OCI-LY3 (cell line): ENCODE data around the gene TMEM215.

ENCODE experiments used
- H2AFZ ChIP-seq: fragments of 200-600, 300-600 bp; shearing (Covaris generic); 2 replicates; pipeline ENCODE4 v1.6.0; 2014; ENCODE audit warnings: antibody characterized with exemption, low read depth, low read length
- H3K27ac ChIP-seq: fragments of 200-600, 300-600 bp; sonication (generic); 2 replicates; pipeline ENCODE4 v1.5.1; 2014; ENCODE audit warnings: mild to moderate bottlenecking, low read length, moderate library complexity, mixed read lengths
- H3K27me3 ChIP-seq: fragments of 200-600, 300-600 bp; sonication (generic); 2 replicates; pipeline ENCODE4 v1.6.1; 2014; ENCODE audit warnings: low read depth, low read length, mixed read lengths
- H3K36me3 ChIP-seq: fragments of 200-600, 300-600 bp; sonication (generic); replicated peaks from 2 replicates; pipeline ENCODE3; 2014; ENCODE audit warnings: low read depth, low read length, mixed read lengths
- H3K4me1 ChIP-seq: fragments of 300-600, 200-600 bp; sonication (generic); 2 replicates; pipeline ENCODE4 v1.6.1; 2014; ENCODE audit warnings: low read length, mixed read lengths
- H3K4me2 ChIP-seq: fragments of 200-600, 300-600 bp; sonication (generic); 2 replicates; pipeline ENCODE4 v1.6.1; 2014; ENCODE audit warnings: low read length, mixed read lengths
- H3K4me3 ChIP-seq: fragments of 300-600, 200-600 bp; sonication (generic); 2 replicates; pipeline ENCODE4 v1.5.1; 2014; ENCODE audit warnings: antibody characterized with exemption, mild to moderate bottlenecking, low read length, moderate library complexity
- H3K79me2 ChIP-seq: fragments of 300-600, 200-600 bp; shearing (Covaris generic); 2 replicates; pipeline ENCODE4 v1.6.1; 2014; ENCODE audit warnings: mild to moderate bottlenecking, low read length, mixed read lengths
- H3K9ac ChIP-seq: fragments of 300-600, 200-600 bp; shearing (Covaris generic); 2 replicates; pipeline ENCODE4 v1.6.0; 2014; ENCODE audit warnings: mild to moderate bottlenecking, low read length, moderate library complexity
- H3K9me3 ChIP-seq: fragments of 200-600, 300-600 bp; shearing (Covaris generic); 2 replicates; pipeline ENCODE4 v1.6.1; 2014; ENCODE audit warnings: low read length, mixed read lengths; ENCODE audit not compliant: insufficient read depth
- H4K20me1 ChIP-seq: fragments of 200-600, 300-600 bp; sonication (generic); 2 replicates; pipeline ENCODE4 v1.6.1; 2016; ENCODE audit warnings: low read length, mixed read lengths; ENCODE audit not compliant: insufficient read depth
- EZH2phosphoT487 ChIP-seq: fragments of 200-600 bp; shearing (Covaris generic); IDR thresholded peaks from 2 replicates; pipeline ENCODE4 v1.6.1; 2018; ENCODE audit warnings: antibody characterized with exemption, mixed run types, low read depth
- TF ChIP-seq, protein P1 (sequence below): fragments of 200-600, 300-600 bp; sonication (generic); IDR thresholded peaks from 2 replicates; pipeline ENCODE4 v1.5.1; 2014; ENCODE audit warnings: antibody characterized with exemption, low read length, low read depth

The TMEM215 gene, protein sequence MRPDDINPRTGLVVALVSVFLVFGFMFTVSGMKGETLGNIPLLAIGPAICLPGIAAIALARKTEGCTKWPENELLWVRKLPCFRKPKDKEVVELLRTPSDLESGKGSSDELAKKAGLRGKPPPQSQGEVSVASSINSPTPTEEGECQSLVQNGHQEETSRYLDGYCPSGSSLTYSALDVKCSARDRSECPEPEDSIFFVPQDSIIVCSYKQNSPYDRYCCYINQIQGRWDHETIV

DNA sequence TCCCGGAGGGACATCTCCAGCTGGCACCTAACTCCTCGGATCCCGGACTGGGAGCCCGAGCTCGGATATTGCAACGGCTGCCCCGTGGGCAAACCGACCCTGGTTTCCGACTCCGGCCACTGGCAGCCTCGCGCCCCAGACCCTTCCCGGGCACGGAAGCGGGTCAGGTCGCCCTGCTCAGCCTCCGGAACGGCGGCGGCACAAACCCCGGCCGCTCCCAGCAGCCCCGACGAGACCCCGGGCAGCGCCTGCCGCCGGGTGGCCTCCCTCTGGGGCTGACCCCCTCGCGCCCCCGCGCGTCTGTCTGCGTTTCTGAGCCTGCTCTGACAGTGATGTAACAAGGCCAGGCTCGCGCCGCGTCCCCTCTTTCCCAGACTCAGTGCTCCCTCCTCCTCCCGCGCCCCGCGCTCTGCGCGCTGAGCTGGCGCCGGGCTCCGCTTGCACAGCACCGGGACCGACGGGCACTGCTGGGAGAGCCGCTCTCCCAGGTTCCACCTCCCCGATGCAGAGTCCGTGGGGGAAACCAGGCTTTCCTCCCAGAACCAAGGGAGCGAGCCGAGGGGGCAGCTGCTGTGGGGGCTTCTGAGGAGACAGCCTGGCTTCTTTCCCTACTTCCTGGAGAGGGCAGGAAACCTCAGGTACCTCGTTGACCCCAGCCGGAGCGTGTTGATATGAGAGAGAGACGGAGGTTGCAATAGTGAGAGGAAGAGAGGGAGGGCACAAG lies at the start of gene TMEM215:
Gene TMEM215 (plus strand): TSS at position 373 of the 724 bp plus-strand sequence. CDS start 644 bp downstream, outside the sequence.
- peaks cover 47% of the 10 kb centered on the region for H3K27me3 ChIP-seq
- H3K79me2 ChIP-seq = no peaks in the 10 kb centered on the region
- no peak within 1 kb of the TSS for H3K4me2 ChIP-seq
- no peak within 1 kb of the TSS for H2AFZ ChIP-seq
- no peaks in the 10 kb centered on the region for H3K4me1 ChIP-seq
- no peak within 1 kb of the TSS for H3K4me3 ChIP-seq
- no peak within 1 kb of the TSS for H3K9ac ChIP-seq
- H3K36me3 ChIP-seq = no peaks in the 10 kb centered on the region
- TF ChIP-seq, protein P1, sequence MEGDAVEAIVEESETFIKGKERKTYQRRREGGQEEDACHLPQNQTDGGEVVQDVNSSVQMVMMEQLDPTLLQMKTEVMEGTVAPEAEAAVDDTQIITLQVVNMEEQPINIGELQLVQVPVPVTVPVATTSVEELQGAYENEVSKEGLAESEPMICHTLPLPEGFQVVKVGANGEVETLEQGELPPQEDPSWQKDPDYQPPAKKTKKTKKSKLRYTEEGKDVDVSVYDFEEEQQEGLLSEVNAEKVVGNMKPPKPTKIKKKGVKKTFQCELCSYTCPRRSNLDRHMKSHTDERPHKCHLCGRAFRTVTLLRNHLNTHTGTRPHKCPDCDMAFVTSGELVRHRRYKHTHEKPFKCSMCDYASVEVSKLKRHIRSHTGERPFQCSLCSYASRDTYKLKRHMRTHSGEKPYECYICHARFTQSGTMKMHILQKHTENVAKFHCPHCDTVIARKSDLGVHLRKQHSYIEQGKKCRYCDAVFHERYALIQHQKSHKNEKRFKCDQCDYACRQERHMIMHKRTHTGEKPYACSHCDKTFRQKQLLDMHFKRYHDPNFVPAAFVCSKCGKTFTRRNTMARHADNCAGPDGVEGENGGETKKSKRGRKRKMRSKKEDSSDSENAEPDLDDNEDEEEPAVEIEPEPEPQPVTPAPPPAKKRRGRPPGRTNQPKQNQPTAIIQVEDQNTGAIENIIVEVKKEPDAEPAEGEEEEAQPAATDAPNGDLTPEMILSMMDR = no peak
- TF ChIP-seq EZH2phosphoT487 = no peak
- no peaks in the 10 kb centered on the region for H3K9me3 ChIP-seq
- no peaks in the 10 kb centered on the region for H4K20me1 ChIP-seq
- H3K27ac ChIP-seq = no peak within 1 kb of the TSS

DNA sequence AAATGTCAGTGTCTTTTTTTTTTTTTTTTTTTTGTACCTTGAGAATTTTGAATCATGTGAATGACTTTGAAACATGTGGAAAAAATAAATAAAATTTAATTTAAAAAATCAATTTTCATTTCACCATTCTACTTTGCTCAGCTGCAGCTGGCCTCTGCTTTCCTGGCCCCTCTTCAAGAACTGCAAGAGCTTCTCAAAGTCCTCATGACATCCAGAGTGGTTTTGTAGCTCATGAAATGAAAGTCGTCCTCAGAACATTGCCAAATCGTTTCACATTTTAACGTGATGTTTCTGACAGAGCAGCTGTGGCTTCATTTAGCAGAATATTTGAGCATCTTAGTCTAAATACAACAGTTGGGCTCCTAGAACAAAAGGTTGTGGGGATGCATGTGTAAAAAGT lies 47.9 kb upstream of the TMEM215 start:
- Histone ChIP-seq H3K36me3 (no peaks in the 10 kb centered on the region), H2AFZ (no peak overlapping the region), H3K9ac (no peak overlapping the region), H3K27ac (no peak overlapping the region), H3K9me3 (no peaks in the 10 kb centered on the region), H3K4me1 (no peaks in the 10 kb centered on the region), H4K20me1 (no peaks in the 10 kb centered on the region), H3K27me3 (no peaks in the 10 kb centered on the region), H3K4me2 (no peak overlapping the region), H3K79me2 (no peaks in the 10 kb centered on the region), H3K4me3 (no peak overlapping the region)
- no peak for TF ChIP-seq EZH2phosphoT487
- TF ChIP-seq, protein P1 = no peak

DNA sequence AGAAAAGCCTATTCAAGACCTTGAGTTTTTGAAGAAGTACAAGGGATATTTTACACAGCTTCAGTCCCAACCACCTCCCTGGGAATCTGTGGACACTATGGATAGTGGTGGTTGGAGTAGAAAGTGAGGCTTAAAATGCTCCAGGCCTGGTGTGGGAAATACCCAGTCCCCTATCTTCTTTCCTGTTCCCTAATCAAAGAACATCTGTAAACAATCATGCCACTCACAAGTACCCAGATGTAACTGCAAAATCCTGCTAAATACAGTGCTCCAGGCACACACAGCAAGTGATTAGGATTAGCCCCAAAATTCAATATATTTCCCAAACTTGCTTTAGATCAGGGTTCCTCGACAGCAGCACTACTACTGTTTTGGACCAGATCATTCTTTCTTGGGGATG lies 46.0 kb upstream of the TMEM215 start:
- H3K4me3 ChIP-seq = no peak overlapping the region
- no peaks in the 10 kb centered on the region for H3K4me1 ChIP-seq
- no peaks in the 10 kb centered on the region; the same call in 1 of the 2 replicates for H3K27me3 ChIP-seq
- H2AFZ ChIP-seq = no peak overlapping the region
- no peak overlapping the region for H3K27ac ChIP-seq
- H3K36me3 ChIP-seq = no peaks in the 10 kb centered on the region
- no peaks in the 10 kb centered on the region for H3K9me3 ChIP-seq
- no peaks in the 10 kb centered on the region for H4K20me1 ChIP-seq
- no peaks in the 10 kb centered on the region for H3K79me2 ChIP-seq
- H3K4me2 ChIP-seq = no peak overlapping the region
- TF ChIP-seq, protein P1 = no peak
- no peak for TF ChIP-seq EZH2phosphoT487
- H3K9ac ChIP-seq = no peak overlapping the region

DNA sequence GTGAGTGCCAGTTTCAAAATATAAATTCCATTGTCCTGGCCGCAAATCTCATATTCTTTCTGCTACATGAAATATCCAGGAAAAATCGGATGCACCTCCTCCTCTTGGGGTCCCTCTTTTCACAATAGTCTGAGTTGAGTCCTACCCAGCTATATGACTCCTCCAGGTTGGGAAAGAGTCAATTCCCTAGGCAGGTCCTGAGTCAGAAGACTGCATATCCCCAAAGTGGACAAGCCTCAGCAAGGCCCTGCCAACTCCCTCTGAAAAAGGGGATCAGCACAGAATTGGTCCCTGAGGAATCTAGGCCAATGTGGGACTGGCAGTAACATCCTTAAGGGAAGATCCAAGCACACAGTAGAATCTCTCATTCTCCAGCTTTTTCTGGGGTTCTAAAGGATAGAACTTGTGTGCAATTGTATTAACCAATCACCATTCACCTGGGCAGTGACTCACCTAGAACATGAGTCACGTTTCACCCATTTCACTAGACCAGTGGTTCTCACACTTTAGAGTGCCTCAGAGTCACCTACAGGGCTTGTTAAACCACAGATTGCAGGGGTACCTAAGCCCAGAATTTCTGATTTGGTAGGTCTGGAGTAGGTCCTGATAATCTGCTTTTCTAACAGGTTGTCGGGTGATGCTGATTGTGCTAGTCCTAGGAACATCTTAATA lies 44.7 kb upstream of the TMEM215 start:
- Histone ChIP-seq H3K36me3 (no peaks in the 10 kb centered on the region), H3K4me1 (no peaks in the 10 kb centered on the region), H3K4me2 (no peak overlapping the region), H4K20me1 (no peaks in the 10 kb centered on the region), H3K9ac (no peak overlapping the region), H3K27ac (no peak overlapping the region), H3K9me3 (no peaks in the 10 kb centered on the region), H2AFZ (no peak overlapping the region), H3K4me3 (no peak overlapping the region), H3K79me2 (no peaks in the 10 kb centered on the region), H3K27me3 (no peaks in the 10 kb centered on the region; the same call in 1 of the 2 replicates)
- TF ChIP-seq, protein P1 = no peak
- no peak for TF ChIP-seq EZH2phosphoT487
